Upper lobe of left lung (tissue), 4 donors: ENCODE measurements around the gene SPEF1.

ENCODE experiments used
- POLR2A ChIP-seq, 4 donors: fragments of 450-650 bp; IDR thresholded peaks; one replicate each; pipeline ENCODE4 v1.5.1; 2016 to 2017; ENCODE audit warnings: antibody characterized with exemption in 4 of 4, mild to moderate bottlenecking in 2 of 4
- TF ChIP-seq, protein P1 (sequence below), 6 experiments: fragments of 450-650 bp in 4 of 6; fragments of 200-600 bp in 2 of 6; sonication (generic) in 2 of 6; IDR thresholded peaks; one replicate each; pipeline ENCODE4 v1.5.1; 2016 to 2019; ENCODE audit warnings: antibody characterized with exemption in 6 of 6

DNA sequence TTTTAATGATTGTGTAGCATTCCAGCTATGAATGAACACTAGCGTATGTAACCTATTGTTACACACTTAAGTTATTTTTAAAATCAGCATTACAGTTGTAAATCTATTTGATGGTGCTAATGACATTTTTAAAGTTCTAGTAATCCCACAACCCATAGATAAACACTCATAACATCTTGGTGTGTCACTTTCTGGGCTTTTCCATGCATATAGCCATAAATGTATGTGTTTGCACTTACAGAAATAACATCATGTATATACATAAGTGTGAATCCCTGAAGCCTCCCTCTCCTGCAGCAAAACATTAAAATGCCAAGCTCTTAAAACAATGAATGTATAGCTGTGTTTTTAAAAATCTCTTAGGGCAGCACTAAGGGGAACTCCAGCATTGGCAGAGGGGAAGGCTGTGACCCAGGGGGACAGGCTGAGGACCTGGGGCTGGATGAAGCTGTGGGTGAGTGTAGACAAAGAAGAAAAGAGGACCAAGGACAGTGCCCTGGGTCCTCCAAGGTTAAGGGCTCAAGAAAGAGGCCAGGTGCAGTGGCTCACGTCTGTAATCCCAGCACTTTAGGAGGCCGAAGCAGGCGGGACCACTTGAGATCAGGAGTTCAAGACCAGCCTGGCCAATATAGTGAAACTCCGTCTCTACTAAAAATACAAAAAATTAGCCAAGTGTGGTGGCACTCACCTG lies 6.2 kb upstream of the SPEF1 start:
- TF ChIP-seq, protein P1, sequence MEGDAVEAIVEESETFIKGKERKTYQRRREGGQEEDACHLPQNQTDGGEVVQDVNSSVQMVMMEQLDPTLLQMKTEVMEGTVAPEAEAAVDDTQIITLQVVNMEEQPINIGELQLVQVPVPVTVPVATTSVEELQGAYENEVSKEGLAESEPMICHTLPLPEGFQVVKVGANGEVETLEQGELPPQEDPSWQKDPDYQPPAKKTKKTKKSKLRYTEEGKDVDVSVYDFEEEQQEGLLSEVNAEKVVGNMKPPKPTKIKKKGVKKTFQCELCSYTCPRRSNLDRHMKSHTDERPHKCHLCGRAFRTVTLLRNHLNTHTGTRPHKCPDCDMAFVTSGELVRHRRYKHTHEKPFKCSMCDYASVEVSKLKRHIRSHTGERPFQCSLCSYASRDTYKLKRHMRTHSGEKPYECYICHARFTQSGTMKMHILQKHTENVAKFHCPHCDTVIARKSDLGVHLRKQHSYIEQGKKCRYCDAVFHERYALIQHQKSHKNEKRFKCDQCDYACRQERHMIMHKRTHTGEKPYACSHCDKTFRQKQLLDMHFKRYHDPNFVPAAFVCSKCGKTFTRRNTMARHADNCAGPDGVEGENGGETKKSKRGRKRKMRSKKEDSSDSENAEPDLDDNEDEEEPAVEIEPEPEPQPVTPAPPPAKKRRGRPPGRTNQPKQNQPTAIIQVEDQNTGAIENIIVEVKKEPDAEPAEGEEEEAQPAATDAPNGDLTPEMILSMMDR (IDR thresholded peaks at IDR 0.05): no peak
- no peak for TF ChIP-seq POLR2A (IDR thresholded peaks at IDR 0.05)
